NB4 (cell line): ENCODE data around the gene CPD.

Source experiments
- CTCF ChIP-seq: IDR thresholded peaks from one replicate; pipeline ENCODE4 v1.5.1; 2012; ENCODE audit warnings: low read depth, low read length
- MYC ChIP-seq: IDR thresholded peaks from 2 replicates; pipeline ENCODE4 v1.6.1; 2011; ENCODE audit warnings: low read depth, low read length
- POLR2A ChIP-seq: IDR thresholded peaks from 2 replicates; pipeline ENCODE4 v1.6.1; 2011; ENCODE audit warnings: mild to moderate bottlenecking; ENCODE audit not compliant: insufficient read length; ENCODE audit errors: extremely low read depth

DNA sequence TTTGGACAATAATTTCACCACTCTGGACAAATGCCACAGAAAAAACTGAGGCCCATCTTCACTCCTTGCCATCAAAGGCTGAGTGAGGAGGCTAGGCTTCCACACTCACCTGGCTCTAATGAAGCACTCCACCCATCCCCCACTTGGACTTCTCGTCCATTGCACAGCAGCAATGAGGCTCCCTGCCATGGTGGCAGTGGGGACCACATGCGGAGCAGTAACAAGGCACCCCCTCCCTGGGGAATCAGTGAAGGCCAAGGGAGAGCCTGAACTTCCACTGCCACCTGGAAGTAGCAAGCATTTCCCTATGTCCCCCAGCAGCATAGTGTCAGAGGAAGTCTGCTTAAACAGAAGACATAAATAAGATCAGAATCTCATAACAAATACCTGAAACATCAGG is 96.5 kb downstream of the CPD start:
- no peak for TF ChIP-seq CTCF
- no peak for TF ChIP-seq POLR2A
- TF ChIP-seq MYC: no peak
